Mesenchymal stem cell (in vitro differentiated cells and primary cell): ENCODE results near the gene CYP2E1.
A peak's percentile ranks its signal among the peaks of the same experiment; 100 is the strongest.

Source experiments
- DNase-seq: peaks from one replicate; pipeline ENCODE4 v3.0.0-alpha.2; 2013
- H2AFZ ChIP-seq: one replicate; pipeline ENCODE4 v1.6.1; 2013; ENCODE audit warnings: low read depth, mild to moderate bottlenecking, control low read depth, inconsistent platforms, low read length, moderate library complexity
- H2AK5ac ChIP-seq: 2 replicates; pipeline ENCODE4 v1.6.1; 2013; ENCODE audit warnings: low read length, moderate library complexity, mild to moderate bottlenecking, inconsistent platforms; ENCODE audit not compliant: severe bottlenecking
- H2BK120ac ChIP-seq: one replicate; pipeline ENCODE4 v1.6.1; 2013; ENCODE audit warnings: low read depth, mild to moderate bottlenecking, inconsistent platforms, low read length, moderate library complexity
- H2BK12ac ChIP-seq, 2 experiments: one replicate each; pipeline ENCODE4 v1.6.1; 2013; ENCODE audit warnings: inconsistent platforms in 2 of 2, low read length in 2 of 2, mild to moderate bottlenecking in 2 of 2, moderate library complexity in 2 of 2, control low read depth in 1 of 2
- H2BK15ac ChIP-seq: one replicate; pipeline ENCODE4 v1.6.1; 2013; ENCODE audit warnings: mild to moderate bottlenecking, low read depth, inconsistent platforms; ENCODE audit not compliant: poor library complexity, severe bottlenecking
- H2BK5ac ChIP-seq: 2 replicates; pipeline ENCODE4 v1.6.1; 2013; ENCODE audit warnings: low read depth, mild to moderate bottlenecking, low read length, control low read depth, inconsistent platforms; ENCODE audit not compliant: poor library complexity, severe bottlenecking
- H3K14ac ChIP-seq, 2 experiments: one replicate each; pipeline ENCODE4 v1.6.1; 2013; ENCODE audit warnings: inconsistent platforms in 2 of 2, low read length in 2 of 2, control low read depth in 1 of 2, mild to moderate bottlenecking in 1 of 2, moderate library complexity in 1 of 2
- H3K18ac ChIP-seq, 2 experiments: one replicate each; pipeline ENCODE4 v1.6.1; 2013; ENCODE audit warnings: inconsistent platforms in 2 of 2, low read length in 2 of 2, control low read depth in 1 of 2, low read depth in 1 of 2, mild to moderate bottlenecking in 1 of 2
- H3K23ac ChIP-seq, 2 experiments: one replicate each; pipeline ENCODE4 v1.6.1; 2013; ENCODE audit warnings: inconsistent platforms in 2 of 2, low read length in 2 of 2, mild to moderate bottlenecking in 2 of 2, moderate library complexity in 2 of 2, control low read depth in 1 of 2
- H3K27ac ChIP-seq: 2 replicates; pipeline ENCODE4 v1.5.1; 2013; ENCODE audit warnings: mild to moderate bottlenecking, moderate library complexity, low read length, control low read depth, inconsistent platforms; ENCODE audit not compliant: poor library complexity, severe bottlenecking
- H3K27me3 ChIP-seq, 2 experiments: 2 replicates each; pipeline versions ENCODE4 v1.6.1 to v1.7.0; 2013; ENCODE audit warnings: low read length in 2 of 2, mild to moderate bottlenecking in 2 of 2, moderate library complexity in 2 of 2, control low read depth in 1 of 2, inconsistent platforms in 1 of 2; ENCODE audit not compliant: control insufficient read depth in 1 of 2, insufficient read depth in 1 of 2
- H3K36me3 ChIP-seq, 2 experiments: 2 replicates each; pipeline versions ENCODE4 v1.6.1 to v1.7.0; 2013; ENCODE audit warnings: low read length in 2 of 2, control low read depth in 1 of 2, inconsistent platforms in 1 of 2, low read depth in 1 of 2, mild to moderate bottlenecking in 1 of 2; ENCODE audit not compliant: insufficient read depth in 2 of 2, control insufficient read depth in 1 of 2
- H3K4ac ChIP-seq, 2 experiments: one replicate each; pipeline ENCODE4 v1.6.1; 2013; ENCODE audit warnings: inconsistent platforms in 2 of 2, low read length in 2 of 2, mild to moderate bottlenecking in 2 of 2, moderate library complexity in 2 of 2, control low read depth in 1 of 2, low read depth in 1 of 2
- H3K4me1 ChIP-seq: 2 replicates; pipeline ENCODE4 v1.6.1; 2013; ENCODE audit warnings: low read depth, low read length, control low read depth; ENCODE audit not compliant: control insufficient read depth, insufficient read depth
- H3K4me2 ChIP-seq: 2 replicates; pipeline ENCODE4 v1.6.1; 2013; ENCODE audit warnings: low read length, mild to moderate bottlenecking, inconsistent platforms; ENCODE audit not compliant: poor library complexity, severe bottlenecking
- H3K4me3 ChIP-seq, 2 experiments: 2 replicates each; pipeline versions ENCODE4 v1.5.1 to v1.7.0; 2013; ENCODE audit warnings: low read length in 2 of 2, mild to moderate bottlenecking in 2 of 2, control low read depth in 1 of 2, low read depth in 1 of 2; ENCODE audit not compliant: insufficient read depth in 1 of 2
- H3K79me1 ChIP-seq: replicated peaks from 2 replicates; pipeline ENCODE4 v1.6.1; 2013; ENCODE audit warnings: mild to moderate bottlenecking, control low read depth, low read length, inconsistent platforms; ENCODE audit not compliant: poor library complexity, severe bottlenecking
- H3K9ac ChIP-seq: 2 replicates; pipeline ENCODE4 v1.7.0; 2013; ENCODE audit warnings: mild to moderate bottlenecking, low read length, moderate library complexity
- H3K9me3 ChIP-seq: 2 replicates; pipeline ENCODE4 v1.7.0; 2013; ENCODE audit warnings: mild to moderate bottlenecking, low read length; ENCODE audit not compliant: control insufficient read depth
- H4K8ac ChIP-seq: one replicate; pipeline ENCODE4 v1.6.1; 2013; ENCODE audit warnings: inconsistent platforms, mild to moderate bottlenecking, low read length, moderate library complexity
- H4K91ac ChIP-seq: one replicate; pipeline ENCODE4 v1.6.1; 2013; ENCODE audit warnings: mild to moderate bottlenecking, low read length, inconsistent platforms
- WGBS: methylation state at CpG from one replicate; pipeline ENCODE4 v1.1.7; 2013; ENCODE audit warnings: mixed read lengths; 5-methylcytosine and 5-hydroxymethylcytosine counted together

Gene CYP2E1

GRCh38 chr10:133527771-133528271, 658 bp downstream of the CYP2E1 start:
- no peak overlapping the region for H3K18ac ChIP-seq
- no peak for DNase-seq
- H3K4me1 ChIP-seq, result peaks cover 2% of the 10 kb centered on the region
- H3K14ac ChIP-seq, result no peak overlapping the region
- no peak overlapping the region for H2AK5ac ChIP-seq
- H3K79me1 ChIP-seq, result no peaks in the 10 kb centered on the region
- WGBS, result 91% methylated on average over 51 of the region's 51 CpGs
- H3K23ac ChIP-seq, result no peak overlapping the region
- no peak overlapping the region for H2BK12ac ChIP-seq
- peaks cover 0 to 52% of the 10 kb centered on the region in 2 experiments for H3K27me3 ChIP-seq
- H3K36me3 ChIP-seq, result no peaks in the 10 kb centered on the region
- no peak overlapping the region for H2BK5ac ChIP-seq
- H3K27ac ChIP-seq, result no peak overlapping the region
- no peak overlapping the region for H4K91ac ChIP-seq
- H3K9ac ChIP-seq, result no peak overlapping the region
- H3K4me2 ChIP-seq, result no peak overlapping the region
- H3K4me3 ChIP-seq, result peak overlapping the region in 1 of 2 experiments; percentile 78
- no peak overlapping the region for H4K8ac ChIP-seq
- peaks cover 13% of the 10 kb centered on the region for H3K9me3 ChIP-seq
- H2BK15ac ChIP-seq, result no peak overlapping the region
- H3K4ac ChIP-seq, result no peak overlapping the region
- no peak overlapping the region for H2AFZ ChIP-seq
- H2BK120ac ChIP-seq, result no peak overlapping the region

DNA sequence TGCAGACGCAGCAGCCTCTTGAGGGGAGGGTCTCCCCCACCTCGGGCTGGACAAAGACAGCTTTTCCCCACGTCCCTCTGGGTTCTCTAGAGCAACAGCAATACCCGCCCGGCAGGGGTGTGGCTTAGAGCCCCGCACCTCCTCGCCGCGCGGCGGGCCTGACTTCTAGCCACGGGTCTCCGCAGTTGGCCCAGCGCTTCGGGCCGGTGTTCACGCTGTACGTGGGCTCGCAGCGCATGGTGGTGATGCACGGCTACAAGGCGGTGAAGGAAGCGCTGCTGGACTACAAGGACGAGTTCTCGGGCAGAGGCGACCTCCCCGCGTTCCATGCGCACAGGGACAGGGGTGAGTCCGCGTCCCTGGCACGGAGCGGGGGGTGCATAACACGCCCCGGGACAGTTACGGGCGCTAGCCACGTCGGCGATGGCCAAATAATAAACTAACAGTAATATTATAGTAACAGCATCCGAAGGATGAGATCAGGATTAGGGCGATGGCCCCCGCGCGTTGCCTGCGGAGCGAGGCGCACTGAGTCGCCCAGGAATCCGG, 1.2 kb downstream of the CYP2E1 start:
- no peak overlapping the region for H2BK12ac ChIP-seq
- WGBS, result 94% methylated on average over 50 of the region's 50 CpGs
- DNase-seq, result no peak

GRCh38 chr10:133528845-133529575, 1.8 kb downstream of the CYP2E1 start:
- Histone ChIP-seq H3K4me3 (peak overlapping the region in 1 of 2 experiments; percentile 78), H3K23ac (no peak overlapping the region), H3K4me2 (no peak overlapping the region), H3K18ac (no peak overlapping the region), H4K91ac (no peak overlapping the region), H3K4ac (no peak overlapping the region), H2BK120ac (no peak overlapping the region), H2AK5ac (no peak overlapping the region), H3K14ac (no peak overlapping the region), H3K79me1 (no peaks in the 10 kb centered on the region), H3K27ac (no peak overlapping the region), H2AFZ (no peak overlapping the region), H3K9me3 (peaks cover 5% of the 10 kb centered on the region), H4K8ac (no peak overlapping the region), H2BK5ac (no peak overlapping the region), H3K9ac (peak overlapping the region; percentile 47), H3K4me1 (peaks cover 2% of the 10 kb centered on the region), H3K27me3 (peaks cover 0 to 57% of the 10 kb centered on the region in 2 experiments), H3K36me3 (no peaks in the 10 kb centered on the region), H2BK12ac (no peak overlapping the region), H2BK15ac (no peak overlapping the region)
- no peak for DNase-seq
- 91% methylated on average over 32 of the region's 37 CpGs for WGBS

More for the DNA sequence above, 1.2 kb downstream of the CYP2E1 start:
- no peak overlapping the region for H4K91ac ChIP-seq
- H2AFZ ChIP-seq, result no peak overlapping the region
- no peak overlapping the region for H3K4ac ChIP-seq
- H3K23ac ChIP-seq, result no peak overlapping the region
- H3K4me3 ChIP-seq, result peak overlapping the region in 1 of 2 experiments; percentile 78
- H3K4me2 ChIP-seq, result no peak overlapping the region
- peaks cover 2% of the 10 kb centered on the region for H3K4me1 ChIP-seq
- no peaks in the 10 kb centered on the region for H3K79me1 ChIP-seq
- no peak overlapping the region for H3K18ac ChIP-seq
- no peak overlapping the region for H4K8ac ChIP-seq
- H3K9ac ChIP-seq, result no peak overlapping the region
- no peak overlapping the region for H3K27ac ChIP-seq
- H2BK15ac ChIP-seq, result no peak overlapping the region
- no peak overlapping the region for H3K14ac ChIP-seq
- no peak overlapping the region for H2BK5ac ChIP-seq
- peaks cover 0 to 57% of the 10 kb centered on the region in 2 experiments for H3K27me3 ChIP-seq
- H3K36me3 ChIP-seq, result no peaks in the 10 kb centered on the region
- H2AK5ac ChIP-seq, result no peak overlapping the region
- H2BK120ac ChIP-seq, result no peak overlapping the region
- H3K9me3 ChIP-seq, result peaks cover 11% of the 10 kb centered on the region

GRCh38 chr10:133529576-133529946, 2.4 kb downstream of the CYP2E1 start:
- Histone ChIP-seq H2AK5ac (no peak overlapping the region), H2BK120ac (no peak overlapping the region), H3K9ac (peak overlapping the region; percentile 47), H3K4me1 (peaks cover 2% of the 10 kb centered on the region), H3K4me3 (peak overlapping the region in 1 of 2 experiments; percentile 78), H3K14ac (no peak overlapping the region), H3K4me2 (no peak overlapping the region), H2BK5ac (no peak overlapping the region), H3K23ac (no peak overlapping the region), H3K79me1 (no peaks in the 10 kb centered on the region), H3K9me3 (no peaks in the 10 kb centered on the region), H3K36me3 (no peaks in the 10 kb centered on the region), H3K18ac (no peak overlapping the region), H3K27ac (no peak overlapping the region), H2AFZ (no peak overlapping the region), H2BK12ac (no peak overlapping the region), H4K91ac (no peak overlapping the region), H4K8ac (no peak overlapping the region), H3K27me3 (peaks cover 0 to 57% of the 10 kb centered on the region in 2 experiments), H3K4ac (no peak overlapping the region), H2BK15ac (no peak overlapping the region)
- DNase-seq, result no peak
- WGBS, result 96% methylated on average over 22 of the region's 26 CpGs
